IPS-18c (cell line): ENCODE results near the gene ERAS.

Experiments
- H3K4me3 ChIP-seq: 2 replicates; pipeline ENCODE4 v1.7.0; 2013; ENCODE audit warnings: low read depth, mild to moderate bottlenecking, low read length, moderate library complexity; ENCODE audit not compliant: insufficient read depth
- H3K9me3 ChIP-seq: one replicate; pipeline ENCODE4 v1.6.1; 2013; ENCODE audit warnings: mild to moderate bottlenecking, low read length, moderate library complexity; ENCODE audit not compliant: control insufficient read depth, insufficient read depth

Gene ERAS

GRCh38 chrX:48792219-48792618 is 34.1 kb upstream of the ERAS start:
- H3K4me3 ChIP-seq = no peak overlapping the region
- H3K9me3 ChIP-seq = peaks cover 19% of the 10 kb centered on the region

GRCh38 chrX:48793935-48794334 is 32.4 kb upstream of the ERAS start:
- peaks cover 16% of the 10 kb centered on the region for H3K9me3 ChIP-seq
- no peak overlapping the region for H3K4me3 ChIP-seq

- Histone ChIP-seq H3K9me3 (peaks cover 16% of the 10 kb centered on the region), H3K4me3 (no peak overlapping the region)
These were observed 31.9 kb upstream of the ERAS start for GRCh38 chrX:48794340-48794910.

- Histone ChIP-seq H3K4me3 (no peak overlapping the region), H3K9me3 (peaks cover 16% of the 10 kb centered on the region)
These were observed 31.3 kb upstream of the ERAS start for GRCh38 chrX:48794911-48795515.

- Histone ChIP-seq H3K4me3 (no peak overlapping the region), H3K9me3 (peaks cover 6% of the 10 kb centered on the region)
These were observed 28.0 kb upstream of the ERAS start for GRCh38 chrX:48798318-48798717.

- Histone ChIP-seq H3K9me3 (peaks cover 8% of the 10 kb centered on the region), H3K4me3 (peak overlapping the region; percentile 82; the same call in 1 of the 2 replicates)
These were observed 25.6 kb upstream of the ERAS start for GRCh38 chrX:48800574-48801279.

GRCh38 chrX:48801280-48802088 is 24.8 kb upstream of the ERAS start, which contains the start of gene HDAC6:
TSS of gene HDAC6 (plus strand) at chrX:48802067. CDS start at chrX:48802693, 626 bp downstream.
- Histone ChIP-seq H3K4me3 (peak within 1 kb of the TSS; percentile 82), H3K9me3 (peaks cover 6% of the 10 kb centered on the region)

- H3K9me3 ChIP-seq = peaks cover 4% of the 10 kb centered on the region
- peak overlapping the region; percentile 71 for H3K4me3 ChIP-seq
These were observed 24.0 kb upstream of the ERAS start for GRCh38 chrX:48802089-48802904.

- Histone ChIP-seq H3K9me3 (peaks cover 3% of the 10 kb centered on the region), H3K4me3 (peak overlapping the region; percentile 71)
These were observed 23.5 kb upstream of the ERAS start for GRCh38 chrX:48802905-48803200.

- peaks cover 5% of the 10 kb centered on the region for H3K9me3 ChIP-seq
- H3K4me3 ChIP-seq = no peak overlapping the region
These were observed 20.2 kb upstream of the ERAS start for GRCh38 chrX:48806081-48806480.

GRCh38 chrX:48813644-48814043 is 12.7 kb upstream of the ERAS start:
- H3K4me3 ChIP-seq = no peak overlapping the region
- peaks cover 13% of the 10 kb centered on the region for H3K9me3 ChIP-seq

- Histone ChIP-seq H3K4me3 (peak overlapping the region; percentile 9; the same call in 1 of the 2 replicates), H3K9me3 (peaks cover 16% of the 10 kb centered on the region)
These were observed 11.6 kb upstream of the ERAS start for GRCh38 chrX:48814722-48815121.

GRCh38 chrX:48815266-48815665 is 11.0 kb upstream of the ERAS start:
- Histone ChIP-seq H3K9me3 (peaks cover 16% of the 10 kb centered on the region), H3K4me3 (no peak overlapping the region)

GRCh38 chrX:48816014-48816810 is 10.1 kb upstream of the ERAS start:
- Histone ChIP-seq H3K9me3 (peaks cover 16% of the 10 kb centered on the region), H3K4me3 (no peak overlapping the region)

- no peak overlapping the region; the same call in 1 of the 2 replicates for H3K4me3 ChIP-seq
- peaks cover 16% of the 10 kb centered on the region for H3K9me3 ChIP-seq
These were observed 8.2 kb upstream of the ERAS start for GRCh38 chrX:48818098-48818497.

GRCh38 chrX:48818866-48819265 is 7.4 kb upstream of the ERAS start:
- Histone ChIP-seq H3K4me3 (no peak overlapping the region), H3K9me3 (peaks cover 16% of the 10 kb centered on the region)
